ENCODE results near the gene ENOX1. TPM values are rescaled to one million over a fixed set of nuclear protein-coding genes. Genes with fewer than 3 reads are reported as not detected.

ENOX1 gene
- total RNA-seq, 1 experiment from 2014 or later = 0.26 TPM

- TF ChIP-seq ARID4B (CRISPR knock-in tag; IDR thresholded peaks at IDR 0.05; ENCODE audit: borderline replicate concordance) = no peak
- no peak for TF ChIP-seq ZNF281 (CRISPR knock-in tag; IDR thresholded peaks at IDR 0.05)
- no peak for TF ChIP-seq TCF7 (CRISPR knock-in tag; IDR thresholded peaks at IDR 0.05; ENCODE audit: low read depth)
- no peak for TF ChIP-seq GRHL2 (CRISPR knock-in tag; IDR thresholded peaks at IDR 0.05; ENCODE audit: insufficient replicate concordance, severe bottlenecking)
- no peak for TF ChIP-seq ZNF263 (CRISPR knock-in tag; IDR thresholded peaks at IDR 0.05; ENCODE audit: low read depth)
- no peak for TF ChIP-seq ZBTB21 (CRISPR knock-in tag; IDR thresholded peaks at IDR 0.05; ENCODE audit: borderline replicate concordance)
- no peak for TF ChIP-seq RELA (CRISPR knock-in tag; IDR thresholded peaks at IDR 0.05; ENCODE audit: borderline replicate concordance)
- no peak for TF ChIP-seq RORB (CRISPR knock-in tag; IDR thresholded peaks at IDR 0.05)
- TF ChIP-seq ZNF219 (CRISPR knock-in tag; IDR thresholded peaks at IDR 0.05; ENCODE audit: borderline replicate concordance) = no peak
Observed at GRCh38 chr13:43238341-43239083, 548.3 kb downstream of the ENOX1 start (continued).

- CTCF ChIA-PET = no interaction called here
- POLR2A ChIA-PET = no interaction called here
Observed at GRCh38 chr13:43237616-43238015, 549.2 kb downstream of the ENOX1 start.

More at GRCh38 chr13:43237616-43238015, 549.2 kb downstream of the ENOX1 start:
- Mint-ChIP-seq H3K27ac (no peak overlapping the region), H3K4me1 (peaks cover 6% of the 10 kb centered on the region), H3K36me3 (no peaks in the 10 kb centered on the region), H3K9me3 (no peaks in the 10 kb centered on the region), H3K4me3 (no peak overlapping the region), H3K27me3 (ENCODE audit: low read depth) (peaks cover 2% of the 10 kb centered on the region; the same call in 1 of the 2 replicates)
- DNase-seq (ENCODE audit: low spot score) = no peak
- ATAC-seq = no peak
- TF ChIP-seq ERG (CRISPR knock-in tag; IDR thresholded peaks at IDR 0.05) (no peak), FOXJ3 (CRISPR knock-in tag; IDR thresholded peaks at IDR 0.05; ENCODE audit: borderline replicate concordance) (no peak), ZNF121 (CRISPR knock-in tag; IDR thresholded peaks at IDR 0.05) (no peak), E2F1 (CRISPR knock-in tag; IDR thresholded peaks at IDR 0.05) (no peak), ATF3 (CRISPR knock-in tag; conservative IDR thresholded peaks at IDR 0.05) (no peak), ZNF317 (CRISPR knock-in tag; IDR thresholded peaks at IDR 0.05; ENCODE audit: borderline replicate concordance, low read depth) (no peak), MYBL2 (CRISPR knock-in tag; IDR thresholded peaks at IDR 0.05) (no peak), ZNF138 (CRISPR knock-in tag; conservative IDR thresholded peaks at IDR 0.05) (no peak), HMGXB4 (CRISPR knock-in tag; IDR thresholded peaks at IDR 0.05) (no peak), ZMAT4 (CRISPR knock-in tag; IDR thresholded peaks at IDR 0.05) (no peak), NR2C2 (CRISPR knock-in tag; IDR thresholded peaks at IDR 0.05) (no peak)
